ENCODE results near the gene DLX5.

Gene DLX5

GRCh38 chr7:97025983-97026714, 1.5 kb upstream of the DLX5 start:
- no peak for DNase-seq (ENCODE audit: insufficient read length, low spot score)
- FAIRE-seq, result peak; percentile 40
- TF ChIP-seq TAF1 (IDR thresholded peaks at IDR 0.05; ENCODE audit: low read depth, low read length) (no peak), POLR2AphosphoS5 (IDR thresholded peaks at IDR 0.05; ENCODE audit: low read depth, low read length) (no peak), POU2F2 (IDR thresholded peaks at IDR 0.05; ENCODE audit: low read depth, low read length) (no peak), PAX5 (IDR thresholded peaks at IDR 0.05; ENCODE audit: insufficient read depth, low read length, severe bottlenecking) (no peak), POLR2A (IDR thresholded peaks at IDR 0.05; ENCODE audit: low read depth, low read length) (no peak), SPI1 (IDR thresholded peaks at IDR 0.05; ENCODE audit: low read depth, low read length) (no peak)

GRCh38 chr7:97025130-97025499, 484 bp upstream of the DLX5 start:
- DNase-seq (ENCODE audit: insufficient read length, low spot score) (no peak), FAIRE-seq (no peak)
- TF ChIP-seq PAX5 (IDR thresholded peaks at IDR 0.05; ENCODE audit: insufficient read depth, low read length, severe bottlenecking) (no peak), TAF1 (IDR thresholded peaks at IDR 0.05; ENCODE audit: low read depth, low read length) (no peak), POLR2A (IDR thresholded peaks at IDR 0.05; ENCODE audit: low read depth, low read length) (no peak), SPI1 (IDR thresholded peaks at IDR 0.05; ENCODE audit: low read depth, low read length) (no peak), POLR2AphosphoS5 (IDR thresholded peaks at IDR 0.05; ENCODE audit: low read depth, low read length) (no peak), POU2F2 (IDR thresholded peaks at IDR 0.05; ENCODE audit: low read depth, low read length) (no peak)

GRCh38 chr7:97022491-97023306, 1.9 kb downstream of the DLX5 start:
- FAIRE-seq, result no peak
- DNase-seq (ENCODE audit: insufficient read length, low spot score), result no peak
- no peak for TF ChIP-seq POLR2A (IDR thresholded peaks at IDR 0.05; ENCODE audit: low read depth, low read length)
- no peak for TF ChIP-seq SPI1 (IDR thresholded peaks at IDR 0.05; ENCODE audit: low read depth, low read length)
- no peak for TF ChIP-seq TAF1 (IDR thresholded peaks at IDR 0.05; ENCODE audit: low read depth, low read length)
- TF ChIP-seq POLR2AphosphoS5 (IDR thresholded peaks at IDR 0.05; ENCODE audit: low read depth, low read length), result no peak
- TF ChIP-seq PAX5 (IDR thresholded peaks at IDR 0.05; ENCODE audit: insufficient read depth, low read length, severe bottlenecking), result no peak
- no peak for TF ChIP-seq POU2F2 (IDR thresholded peaks at IDR 0.05; ENCODE audit: low read depth, low read length)

GRCh38 chr7:97021747-97022490, 2.7 kb downstream of the DLX5 start:
- FAIRE-seq (no peak), DNase-seq (ENCODE audit: insufficient read length, low spot score) (no peak)
- TF ChIP-seq POLR2A (IDR thresholded peaks at IDR 0.05; ENCODE audit: low read depth, low read length) (no peak), SPI1 (IDR thresholded peaks at IDR 0.05; ENCODE audit: low read depth, low read length) (no peak)

GRCh38 chr7:97020996-97021746, 3.5 kb downstream of the DLX5 start:
- TF ChIP-seq PAX5 (IDR thresholded peaks at IDR 0.05; ENCODE audit: insufficient read depth, low read length, severe bottlenecking) (no peak), TAF1 (IDR thresholded peaks at IDR 0.05; ENCODE audit: low read depth, low read length) (no peak), POLR2A (IDR thresholded peaks at IDR 0.05; ENCODE audit: low read depth, low read length) (no peak), POLR2AphosphoS5 (IDR thresholded peaks at IDR 0.05; ENCODE audit: low read depth, low read length) (no peak), SPI1 (IDR thresholded peaks at IDR 0.05; ENCODE audit: low read depth, low read length) (no peak), POU2F2 (IDR thresholded peaks at IDR 0.05; ENCODE audit: low read depth, low read length) (no peak)
- FAIRE-seq, result no peak
- no peak for DNase-seq (ENCODE audit: insufficient read length, low spot score)

- DNase-seq (ENCODE audit: insufficient read length, low spot score), result no peak
- FAIRE-seq, result no peak
- TF ChIP-seq POLR2AphosphoS5 (IDR thresholded peaks at IDR 0.05; ENCODE audit: low read depth, low read length) (no peak), TAF1 (IDR thresholded peaks at IDR 0.05; ENCODE audit: low read depth, low read length) (no peak), SPI1 (IDR thresholded peaks at IDR 0.05; ENCODE audit: low read depth, low read length) (no peak), POLR2A (IDR thresholded peaks at IDR 0.05; ENCODE audit: low read depth, low read length) (no peak), PAX5 (IDR thresholded peaks at IDR 0.05; ENCODE audit: insufficient read depth, low read length, severe bottlenecking) (no peak)
These were observed 4.0 kb downstream of the DLX5 start for GRCh38 chr7:97020601-97020995.

GRCh38 chr7:97019710-97020225, 4.9 kb downstream of the DLX5 start:
- DNase-seq (ENCODE audit: insufficient read length, low spot score), result no peak
- FAIRE-seq, result no peak
- TF ChIP-seq POLR2A (IDR thresholded peaks at IDR 0.05; ENCODE audit: low read depth, low read length) (no peak), POU2F2 (IDR thresholded peaks at IDR 0.05; ENCODE audit: low read depth, low read length) (no peak), SPI1 (IDR thresholded peaks at IDR 0.05; ENCODE audit: low read depth, low read length) (no peak), PAX5 (IDR thresholded peaks at IDR 0.05; ENCODE audit: insufficient read depth, low read length, severe bottlenecking) (no peak)

- TF ChIP-seq POLR2A (IDR thresholded peaks at IDR 0.05; ENCODE audit: low read depth, low read length) (no peak), PAX5 (IDR thresholded peaks at IDR 0.05; ENCODE audit: insufficient read depth, low read length, severe bottlenecking) (no peak), SPI1 (IDR thresholded peaks at IDR 0.05; ENCODE audit: low read depth, low read length) (no peak), POU2F2 (IDR thresholded peaks at IDR 0.05; ENCODE audit: low read depth, low read length) (no peak), POLR2AphosphoS5 (IDR thresholded peaks at IDR 0.05; ENCODE audit: low read depth, low read length) (no peak), TAF1 (IDR thresholded peaks at IDR 0.05; ENCODE audit: low read depth, low read length) (no peak)
- FAIRE-seq (no peak), DNase-seq (ENCODE audit: insufficient read length, low spot score) (no peak)
These were observed 5.7 kb downstream of the DLX5 start for GRCh38 chr7:97018791-97019531.
